K562 (cell line): ENCODE data around the gene HFE. TPM values are rescaled to one million over a fixed set of nuclear protein-coding genes. Genes with fewer than 3 reads are reported as not detected.

Experiments used
- AFF1 ChIP-seq, 2 experiments: fragments of 450-650 bp; IDR thresholded peaks; 2 replicates each; pipeline ENCODE4 v1.6.1; 2018; ENCODE audit warnings: mild to moderate bottlenecking in 2 of 2, low read depth in 1 of 2; ENCODE audit not compliant: partially characterized antibody in 2 of 2
- HMG20B ChIP-seq: fragments of 250-450 bp; sonication (Bioruptor Pico); IDR thresholded peaks from 2 replicates; pipeline ENCODE4 v1.5.0; 2021; ENCODE audit warnings: mild to moderate bottlenecking
- MIER1 ChIP-seq: fragments of 450-650 bp; IDR thresholded peaks from 2 replicates; pipeline ENCODE4 v1.6.1; 2016; ENCODE audit warnings: antibody characterized with exemption, mild to moderate bottlenecking, low read depth
- NR2C2 ChIP-seq, 2 experiments: fragments of 200-800 bp in 1 of 2; sonication (Bioruptor generic) in 1 of 2; sonication (generic) in 1 of 2; formaldehyde crosslinking in 1 of 2; IDR thresholded peaks; 2 replicates each; pipeline versions ENCODE4 v1.6.1 to v1.8.0; 2016 to 2022; ENCODE audit warnings: mild to moderate bottlenecking in 1 of 2, missing compliant biosample characterization in 1 of 2, missing genetic modification characterization in 1 of 2, missing genetic modification reagents in 1 of 2
- POLR2H ChIP-seq: IDR thresholded peaks from 2 replicates; pipeline ENCODE4 v1.6.1; 2016; ENCODE audit warnings: missing genetic modification characterization, low read depth, mild to moderate bottlenecking, control low read depth, missing compliant biosample characterization, moderate library complexity
- PREB ChIP-seq: sonication (generic); formaldehyde crosslinking; IDR thresholded peaks from 2 replicates; pipeline ENCODE4 v1.8.1; 2023; ENCODE audit warnings: mild to moderate bottlenecking, missing genetic modification reagents
- RB1 ChIP-seq: fragments of 450-650 bp; IDR thresholded peaks from 2 replicates; pipeline ENCODE4 v1.6.1; 2017; ENCODE audit warnings: low read depth, mild to moderate bottlenecking
- SMARCC2 ChIP-seq: fragments of 450-650 bp; IDR thresholded peaks from 2 replicates; pipeline ENCODE4 v1.6.1; 2017; ENCODE audit warnings: antibody characterized with exemption, moderate library complexity, mild to moderate bottlenecking, low read depth
- TCF3 ChIP-seq: sonication (generic); formaldehyde crosslinking; IDR thresholded peaks from 2 replicates; pipeline ENCODE4 v1.4.0; 2020; ENCODE audit warnings: mild to moderate bottlenecking, missing genetic modification reagents
- TEAD2 ChIP-seq: fragments of 450-650 bp; IDR thresholded peaks from 2 replicates; pipeline ENCODE4 v1.6.1; 2016; ENCODE audit warnings: missing genetic modification characterization, control low read depth, missing compliant biosample characterization
- THRAP3 ChIP-seq: fragments of 450-650 bp; IDR thresholded peaks from 2 replicates; pipeline ENCODE4 v1.6.1; 2016; ENCODE audit warnings: mild to moderate bottlenecking, inconsistent platforms, borderline replicate concordance
- TSHZ1 ChIP-seq: fragments of 250-450 bp; sonication (Bioruptor Pico); IDR thresholded peaks from 2 replicates; pipeline ENCODE4 v1.4.0; 2020; ENCODE audit warnings: mild to moderate bottlenecking, moderate library complexity
- polyA plus RNA-seq, 8 experiments: library from polyadenylated mRNA; depleted of rRNA in 4 of 8; stranded (reverse) in 5 of 8; unstranded in 3 of 8; fragments of >200 nt; fragmentation: Nextera tagmentation in 2 of 8; fragmentation: Illumina TruSeq in 1 of 8; extraction: Ambion mirVana in 2 of 8; extraction: Trizol in 1 of 8; gene quantifications; 2 replicates each; pipeline versions ENCODE4 v1.2.1 to v1.2.3, GENCODE V29; 2011 to 2014; ENCODE audit warnings: inconsistent platforms in 1 of 8, missing spikeins in 1 of 8
- total RNA-seq, 7 experiments: library from RNA; depleted of rRNA in 6 of 7; stranded (reverse); fragments of >200 nt in 6 of 7; fragmentation: Illumina TruSeq in 2 of 7; extraction: Trizol in 2 of 7; gene quantifications; 2 replicates each; pipeline versions ENCODE4 v1.2.1 to v1.2.3, GENCODE V29; 2011 to 2021; ENCODE audit warnings: low replicate concordance in 1 of 7
- TF ChIP-seq, protein P1 (sequence below): fragments of 250-450 bp; sonication (Bioruptor Pico); IDR thresholded peaks from 2 replicates; pipeline ENCODE4 v1.8.0; 2021; ENCODE audit warnings: borderline replicate concordance, mild to moderate bottlenecking, moderate library complexity; ENCODE audit not compliant: poor library complexity, severe bottlenecking
- TF ChIP-seq, protein P2 (sequence below): IDR thresholded peaks from 3 replicates; pipeline ENCODE4 v1.6.1; 2011; ENCODE audit warnings: borderline replicate concordance, mild to moderate bottlenecking; ENCODE audit not compliant: insufficient read length, insufficient read depth

The HFE gene
- total and polyA plus RNA-seq, 9 of the 15 experiments (the other 6 are each of a cell fraction or from before 2014, with no cell fraction given), result 0.14 to 1.2 (median 0.76) TPM

GRCh38 chr6:26054781-26055718 is 32.2 kb upstream of the HFE start (continued):
- TF ChIP-seq TSHZ1 (CRISPR knock-in tag) (peak; percentile 49; the same call in 1 of the 2 replicates), TEAD2 (tag) (no peak), NR2C2 (CRISPR knock-in tag; IDR thresholded peaks at IDR 0.05) (peak; percentile 66), NR2C2 (tag; IDR thresholded peaks at IDR 0.05) (peak; percentile 29; the same call in 1 of the 2 replicates), SMARCC2 (no peak; the same call in 1 of the 2 replicates), HMG20B (CRISPR knock-in tag) (peak; percentile 90), RB1 (peak; percentile 67; the same call in 1 of the 2 replicates), AFF1 (IDR thresholded peaks at IDR 0.05; ENCODE audit: low read depth in 1 of 2, partially characterized antibody in 2 of 2) (peak; percentile 57 to 71), TCF3 (CRISPR knock-in tag) (peak; percentile 18; the same call in 1 of the 2 replicates), PREB (peak; percentile 16; the same call in 1 of the 2 replicates), MIER1 (0 out of 2 replicates have a peak, but pooled peaks have one; percentile 11), THRAP3 (peak; percentile 61; the same call in 1 of the 2 replicates), POLR2H (peak; percentile 94)
- TF ChIP-seq, protein P1, sequence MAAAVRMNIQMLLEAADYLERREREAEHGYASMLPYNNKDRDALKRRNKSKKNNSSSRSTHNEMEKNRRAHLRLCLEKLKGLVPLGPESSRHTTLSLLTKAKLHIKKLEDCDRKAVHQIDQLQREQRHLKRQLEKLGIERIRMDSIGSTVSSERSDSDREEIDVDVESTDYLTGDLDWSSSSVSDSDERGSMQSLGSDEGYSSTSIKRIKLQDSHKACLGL (CRISPR knock-in tag), result no peak
- TF ChIP-seq, protein P2, sequence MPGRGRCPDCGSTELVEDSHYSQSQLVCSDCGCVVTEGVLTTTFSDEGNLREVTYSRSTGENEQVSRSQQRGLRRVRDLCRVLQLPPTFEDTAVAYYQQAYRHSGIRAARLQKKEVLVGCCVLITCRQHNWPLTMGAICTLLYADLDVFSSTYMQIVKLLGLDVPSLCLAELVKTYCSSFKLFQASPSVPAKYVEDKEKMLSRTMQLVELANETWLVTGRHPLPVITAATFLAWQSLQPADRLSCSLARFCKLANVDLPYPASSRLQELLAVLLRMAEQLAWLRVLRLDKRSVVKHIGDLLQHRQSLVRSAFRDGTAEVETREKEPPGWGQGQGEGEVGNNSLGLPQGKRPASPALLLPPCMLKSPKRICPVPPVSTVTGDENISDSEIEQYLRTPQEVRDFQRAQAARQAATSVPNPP, result no peak
